Measurements from ENCODE around the gene CNNM2.

GRCh38 chr10:102900006-102900405 is 18.1 kb upstream of the CNNM2 start:
- TF ChIP-seq CTCF (IDR thresholded peaks at IDR 0.05) (no peak), POLR2A (IDR thresholded peaks at IDR 0.05) (no peak)
